HepG2 (cell line): ENCODE data around the gene IZUMO2. TPM values are rescaled to one million over a fixed set of nuclear protein-coding genes. Genes with fewer than 3 reads are reported as not detected.

Experiments
- CENPT ChIP-seq: sonication (generic); formaldehyde crosslinking; IDR thresholded peaks from 2 replicates; pipeline ENCODE4 v1.8.0; 2022; ENCODE audit warnings: low read depth, mild to moderate bottlenecking, moderate library complexity, missing genetic modification reagents
- E2F1 ChIP-seq: sonication (generic); formaldehyde crosslinking; IDR thresholded peaks from 2 replicates; pipeline ENCODE4 v1.5.0; 2020; ENCODE audit warnings: missing genetic modification reagents
- FOXM1 ChIP-seq: sonication (generic); formaldehyde crosslinking; IDR thresholded peaks from 2 replicates; pipeline ENCODE4 v1.5.0; 2020; ENCODE audit warnings: missing genetic modification reagents
- GABPA ChIP-seq, 2 experiments: IDR thresholded peaks; 2 replicates each; pipeline ENCODE4 v1.6.1; 2011 to 2016; ENCODE audit warnings: low read depth in 2 of 2, low read length in 1 of 2, missing biosample characterization in 1 of 2, missing genetic modification characterization in 1 of 2
- NCOR1 ChIP-seq: fragments of 200-600 bp; sonication (generic); IDR thresholded peaks from 2 replicates; pipeline ENCODE4 v1.7.0; 2017; ENCODE audit warnings: antibody characterized with exemption, low read length, borderline replicate concordance
- PHF21A ChIP-seq: sonication (generic); formaldehyde crosslinking; IDR thresholded peaks from 2 replicates; pipeline ENCODE4 v1.5.0; 2020; ENCODE audit warnings: mild to moderate bottlenecking, missing genetic modification reagents
- PTBP1 ChIP-seq: fragments of 200-400 bp; formaldehyde crosslinking; IDR thresholded peaks from 2 replicates; pipeline ENCODE4 v1.6.1; 2018; ENCODE audit warnings: low read length, low read depth; ENCODE audit not compliant: poor library complexity, severe bottlenecking
- RNF2 ChIP-seq: fragments of 450-650 bp; conservative IDR thresholded peaks from 2 replicates; pipeline ENCODE4 v1.6.1; 2016; ENCODE audit warnings: low read depth
- RXRB ChIP-seq: IDR thresholded peaks from 2 replicates; pipeline ENCODE4 v1.6.1; 2016; ENCODE audit warnings: borderline replicate concordance, missing genetic modification reagents, missing compliant biosample characterization
- STAG1 ChIP-seq: sonication (generic); formaldehyde crosslinking; IDR thresholded peaks from 2 replicates; pipeline ENCODE4 v1.4.0; 2020; ENCODE audit warnings: missing genetic modification reagents
- THAP11 ChIP-seq: IDR thresholded peaks from 2 replicates; pipeline ENCODE4 v1.6.1; 2016; ENCODE audit warnings: missing biosample characterization, missing genetic modification reagents
- ZNF343 ChIP-seq: sonication (generic); formaldehyde crosslinking; IDR thresholded peaks from 2 replicates; pipeline ENCODE4 v1.4.0; 2020; ENCODE audit warnings: mild to moderate bottlenecking, missing genetic modification reagents
- ZNF501 ChIP-seq: sonication (generic); formaldehyde crosslinking; IDR thresholded peaks from 2 replicates; pipeline ENCODE4 v1.5.1; 2020; ENCODE audit warnings: mild to moderate bottlenecking, moderate library complexity, missing genetic modification reagents
- ZNF572 ChIP-seq: sonication (generic); formaldehyde crosslinking; IDR thresholded peaks from 2 replicates; pipeline ENCODE4 v1.5.1; 2020; ENCODE audit warnings: mild to moderate bottlenecking, missing genetic modification reagents
- ZNF747 ChIP-seq: sonication (generic); formaldehyde crosslinking; IDR thresholded peaks from 2 replicates; pipeline ENCODE4 v1.8.1; 2023; ENCODE audit warnings: missing genetic modification reagents, mild to moderate bottlenecking, borderline replicate concordance
- ZNF777 ChIP-seq: sonication (generic); formaldehyde crosslinking; IDR thresholded peaks from 2 replicates; pipeline ENCODE4 v1.4.0; 2020; ENCODE audit warnings: missing genetic modification reagents
- polyA plus RNA-seq, 8 experiments: library from polyadenylated mRNA; depleted of rRNA in 3 of 8; stranded (reverse) in 7 of 8; unstranded in 1 of 8; fragments of >200 nt; fragmentation: Illumina TruSeq in 4 of 8; extraction: Trizol in 4 of 8; gene quantifications; 2 replicates each; pipeline versions ENCODE4 v1.2.1 to v1.2.3, GENCODE V29; 2011 to 2016; ENCODE audit warnings: low read depth in 4 of 8, missing spikeins in 1 of 8, mixed read lengths in 1 of 8; ENCODE audit not compliant: insufficient read depth in 1 of 8
- total RNA-seq, 5 experiments: library from RNA; depleted of rRNA; stranded (reverse); fragments of >200 nt; fragmentation: Illumina TruSeq; extraction: Trizol; gene quantifications; 2 replicates each; pipeline ENCODE4 v1.2.3, GENCODE V29; 2016; ENCODE audit warnings: low read depth in 1 of 5
- TF ChIP-seq, protein P1 (sequence below): sonication (generic); formaldehyde crosslinking; IDR thresholded peaks from 2 replicates; pipeline ENCODE4 v1.5.1; 2020; ENCODE audit warnings: missing genetic modification reagents, mild to moderate bottlenecking, borderline replicate concordance
- TF ChIP-seq, protein P2 (sequence below): sonication (generic); formaldehyde crosslinking; IDR thresholded peaks from 2 replicates; pipeline ENCODE4 v1.4.0; 2020; ENCODE audit warnings: missing genetic modification reagents
- TF ChIP-seq, protein P3 (sequence below): sonication (generic); formaldehyde crosslinking; conservative IDR thresholded peaks from 2 replicates; pipeline ENCODE4 v1.4.0; 2020; ENCODE audit warnings: mild to moderate bottlenecking, missing genetic modification reagents, moderate library complexity
- TF ChIP-seq, protein P4 (sequence below): sonication (generic); formaldehyde crosslinking; IDR thresholded peaks from 2 replicates; pipeline ENCODE4 v1.4.0; 2020; ENCODE audit warnings: missing genetic modification reagents

IZUMO2 gene
- total and polyA plus RNA-seq, 2 of the 13 experiments (the other 11 are each of a cell fraction or from before 2014, with no cell fraction given) = not detected

GRCh38 chr19:50147462-50148423, 15.3 kb downstream of the IZUMO2 start (continued):
- TF ChIP-seq ZNF501 (CRISPR knock-in tag) = no peak
- peak; percentile 3; the same call in 1 of the 2 replicates for TF ChIP-seq PHF21A (CRISPR knock-in tag)
- 0 out of 2 replicates have a peak, but pooled peaks have one; percentile 17 for TF ChIP-seq RNF2
- TF ChIP-seq, protein P1, sequence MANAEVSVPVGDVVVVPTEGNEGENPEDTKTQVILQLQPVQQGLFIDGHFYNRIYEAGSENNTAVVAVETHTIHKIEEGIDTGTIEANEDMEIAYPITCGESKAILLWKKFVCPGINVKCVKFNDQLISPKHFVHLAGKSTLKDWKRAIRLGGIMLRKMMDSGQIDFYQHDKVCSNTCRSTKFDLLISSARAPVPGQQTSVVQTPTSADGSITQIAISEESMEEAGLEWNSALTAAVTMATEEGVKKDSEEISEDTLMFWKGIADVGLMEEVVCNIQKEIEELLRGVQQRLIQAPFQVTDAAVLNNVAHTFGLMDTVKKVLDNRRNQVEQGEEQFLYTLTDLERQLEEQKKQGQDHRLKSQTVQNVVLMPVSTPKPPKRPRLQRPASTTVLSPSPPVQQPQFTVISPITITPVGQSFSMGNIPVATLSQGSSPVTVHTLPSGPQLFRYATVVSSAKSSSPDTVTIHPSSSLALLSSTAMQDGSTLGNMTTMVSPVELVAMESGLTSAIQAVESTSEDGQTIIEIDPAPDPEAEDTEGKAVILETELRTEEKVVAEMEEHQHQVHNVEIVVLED (CRISPR knock-in tag) = peak; percentile 62; the same call in 1 of the 2 replicates
- TF ChIP-seq GABPA (IDR thresholded peaks at IDR 0.05; ENCODE audit: low read depth, low read length) = no peak; the same call in 1 of the 2 replicates
- TF ChIP-seq GABPA (CRISPR knock-in tag; IDR thresholded peaks at IDR 0.05; ENCODE audit: low read depth) = peak; percentile 71
- peak; percentile 71 for TF ChIP-seq STAG1 (CRISPR knock-in tag)
- TF ChIP-seq E2F1 (CRISPR knock-in tag) = peak; percentile 57; the same call in 1 of the 2 replicates
- TF ChIP-seq NCOR1 = 0 out of 2 replicates have a peak, but pooled peaks have one; percentile 12
- TF ChIP-seq ZNF572 (CRISPR knock-in tag) = no peak
- TF ChIP-seq ZNF343 = peak; percentile 75; the same call in 1 of the 2 replicates
- TF ChIP-seq PTBP1 = peak; percentile 65
- TF ChIP-seq CENPT (CRISPR knock-in tag) = no peak
- TF ChIP-seq, protein P2, sequence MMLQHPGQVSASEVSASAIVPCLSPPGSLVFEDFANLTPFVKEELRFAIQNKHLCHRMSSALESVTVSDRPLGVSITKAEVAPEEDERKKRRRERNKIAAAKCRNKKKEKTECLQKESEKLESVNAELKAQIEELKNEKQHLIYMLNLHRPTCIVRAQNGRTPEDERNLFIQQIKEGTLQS = no peak
- peak; percentile 100 for TF ChIP-seq THAP11
- TF ChIP-seq RXRB (CRISPR knock-in tag) = peak; percentile 40; the same call in 1 of the 2 replicates
- TF ChIP-seq FOXM1 (CRISPR knock-in tag) = no peak
- peak; percentile 50; the same call in 1 of the 2 replicates for TF ChIP-seq ZNF777 (CRISPR knock-in tag)
- TF ChIP-seq ZNF747 (CRISPR knock-in tag) = 0 out of 2 replicates have a peak, but pooled peaks have one; percentile 21
- TF ChIP-seq, protein P3, sequence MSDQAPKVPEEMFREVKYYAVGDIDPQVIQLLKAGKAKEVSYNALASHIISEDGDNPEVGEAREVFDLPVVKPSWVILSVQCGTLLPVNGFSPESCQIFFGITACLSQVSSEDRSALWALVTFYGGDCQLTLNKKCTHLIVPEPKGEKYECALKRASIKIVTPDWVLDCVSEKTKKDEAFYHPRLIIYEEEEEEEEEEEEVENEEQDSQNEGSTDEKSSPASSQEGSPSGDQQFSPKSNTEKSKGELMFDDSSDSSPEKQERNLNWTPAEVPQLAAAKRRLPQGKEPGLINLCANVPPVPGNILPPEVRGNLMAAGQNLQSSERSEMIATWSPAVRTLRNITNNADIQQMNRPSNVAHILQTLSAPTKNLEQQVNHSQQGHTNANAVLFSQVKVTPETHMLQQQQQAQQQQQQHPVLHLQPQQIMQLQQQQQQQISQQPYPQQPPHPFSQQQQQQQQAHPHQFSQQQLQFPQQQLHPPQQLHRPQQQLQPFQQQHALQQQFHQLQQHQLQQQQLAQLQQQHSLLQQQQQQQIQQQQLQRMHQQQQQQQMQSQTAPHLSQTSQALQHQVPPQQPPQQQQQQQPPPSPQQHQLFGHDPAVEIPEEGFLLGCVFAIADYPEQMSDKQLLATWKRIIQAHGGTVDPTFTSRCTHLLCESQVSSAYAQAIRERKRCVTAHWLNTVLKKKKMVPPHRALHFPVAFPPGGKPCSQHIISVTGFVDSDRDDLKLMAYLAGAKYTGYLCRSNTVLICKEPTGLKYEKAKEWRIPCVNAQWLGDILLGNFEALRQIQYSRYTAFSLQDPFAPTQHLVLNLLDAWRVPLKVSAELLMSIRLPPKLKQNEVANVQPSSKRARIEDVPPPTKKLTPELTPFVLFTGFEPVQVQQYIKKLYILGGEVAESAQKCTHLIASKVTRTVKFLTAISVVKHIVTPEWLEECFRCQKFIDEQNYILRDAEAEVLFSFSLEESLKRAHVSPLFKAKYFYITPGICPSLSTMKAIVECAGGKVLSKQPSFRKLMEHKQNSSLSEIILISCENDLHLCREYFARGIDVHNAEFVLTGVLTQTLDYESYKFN = no peak
- TF ChIP-seq, protein P4, sequence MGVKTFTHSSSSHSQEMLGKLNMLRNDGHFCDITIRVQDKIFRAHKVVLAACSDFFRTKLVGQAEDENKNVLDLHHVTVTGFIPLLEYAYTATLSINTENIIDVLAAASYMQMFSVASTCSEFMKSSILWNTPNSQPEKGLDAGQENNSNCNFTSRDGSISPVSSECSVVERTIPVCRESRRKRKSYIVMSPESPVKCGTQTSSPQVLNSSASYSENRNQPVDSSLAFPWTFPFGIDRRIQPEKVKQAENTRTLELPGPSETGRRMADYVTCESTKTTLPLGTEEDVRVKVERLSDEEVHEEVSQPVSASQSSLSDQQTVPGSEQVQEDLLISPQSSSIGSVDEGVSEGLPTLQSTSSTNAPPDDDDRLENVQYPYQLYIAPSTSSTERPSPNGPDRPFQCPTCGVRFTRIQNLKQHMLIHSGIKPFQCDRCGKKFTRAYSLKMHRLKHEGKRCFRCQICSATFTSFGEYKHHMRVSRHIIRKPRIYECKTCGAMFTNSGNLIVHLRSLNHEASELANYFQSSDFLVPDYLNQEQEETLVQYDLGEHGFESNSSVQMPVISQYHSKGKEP (CRISPR knock-in tag) = no peak
